ENCODE data around the gene NPBWR2.
A peak's percentile ranks its signal among the peaks of the same experiment; 100 is the strongest.

NPBWR2 gene

DNA sequence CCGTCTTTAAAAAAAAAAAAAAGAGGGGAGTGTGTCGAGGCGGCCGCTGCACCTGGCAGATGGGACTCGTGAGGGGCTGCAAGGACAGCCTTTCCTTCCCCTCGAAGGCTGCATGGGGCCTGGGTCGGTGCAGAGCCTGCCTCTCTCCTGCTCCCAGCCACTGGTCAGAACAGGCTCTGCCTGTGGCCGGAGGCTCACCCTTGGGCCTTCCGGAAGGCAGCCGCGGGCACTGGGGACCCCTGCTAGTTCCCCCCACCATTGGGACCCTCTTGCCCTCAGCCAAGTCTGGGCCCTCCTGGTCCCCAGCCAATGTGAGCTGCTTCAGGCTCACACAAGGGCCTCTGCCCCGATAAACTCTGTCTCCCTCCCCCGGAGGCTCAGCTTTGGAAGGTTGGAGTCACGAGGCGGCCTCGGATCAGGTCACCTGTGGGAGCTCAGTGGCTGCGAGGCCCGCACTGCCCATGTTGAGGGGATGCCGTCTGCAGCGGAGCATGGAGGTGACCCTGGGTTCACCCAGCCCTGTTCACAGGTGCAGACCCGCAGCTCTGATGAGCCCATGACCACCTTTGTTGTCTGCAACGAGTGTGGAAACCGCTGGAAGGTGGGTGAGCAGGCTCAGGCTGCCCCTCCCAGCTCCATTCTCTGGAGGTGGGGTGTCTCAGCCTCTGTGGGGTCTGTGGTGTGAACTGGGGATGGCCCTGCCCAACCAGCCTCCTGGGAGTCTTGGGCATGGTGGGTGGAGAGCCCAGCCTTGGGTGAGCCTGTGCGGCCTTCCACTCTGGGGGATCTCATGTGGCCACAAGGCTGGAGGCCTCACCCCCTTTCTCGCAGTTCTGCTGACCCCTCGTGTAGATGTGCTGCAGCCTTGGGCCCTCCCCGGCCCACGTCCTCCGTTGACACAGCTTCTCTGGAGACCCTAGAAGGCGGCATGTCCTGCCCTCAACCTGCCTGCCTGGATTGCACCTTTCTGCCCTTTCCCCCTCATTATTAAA, 35.7 kb downstream of the NPBWR2 start:
- no peak for DNase-seq

DNA sequence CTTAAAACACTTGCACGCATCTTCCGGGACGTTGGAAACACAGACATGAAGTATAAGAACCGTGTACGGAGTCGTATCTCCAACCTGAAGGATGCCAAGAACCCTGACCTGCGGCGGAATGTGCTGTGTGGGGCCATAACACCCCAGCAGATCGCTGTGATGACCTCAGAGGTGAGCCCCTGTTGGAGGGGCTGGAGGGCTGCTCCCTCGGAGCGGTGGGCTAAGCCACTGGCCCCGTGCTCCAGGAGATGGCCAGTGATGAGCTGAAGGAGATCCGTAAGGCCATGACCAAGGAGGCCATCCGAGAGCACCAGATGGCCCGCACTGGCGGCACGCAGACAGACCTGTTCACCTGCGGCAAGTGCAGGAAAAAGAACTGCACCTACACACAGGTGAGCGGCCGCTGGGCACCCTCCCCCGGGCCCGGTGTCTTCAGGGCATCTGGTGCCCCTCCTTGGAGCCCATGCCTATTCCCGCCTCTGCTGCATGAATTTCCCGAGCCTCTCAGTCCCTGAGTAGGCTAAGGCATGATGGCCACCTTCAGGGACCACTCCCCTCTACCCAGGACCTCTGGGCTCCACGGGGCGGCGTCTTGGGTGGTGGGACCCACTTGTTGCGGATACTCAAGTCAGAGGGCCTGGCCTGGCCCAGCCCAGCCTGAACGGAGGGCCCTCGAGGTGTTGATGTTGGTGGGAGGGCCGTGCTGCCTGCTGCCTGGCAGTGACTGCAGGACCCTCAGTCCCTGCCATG, 36.9 kb downstream of the NPBWR2 start:
- DNase-seq = no peak

DNA sequence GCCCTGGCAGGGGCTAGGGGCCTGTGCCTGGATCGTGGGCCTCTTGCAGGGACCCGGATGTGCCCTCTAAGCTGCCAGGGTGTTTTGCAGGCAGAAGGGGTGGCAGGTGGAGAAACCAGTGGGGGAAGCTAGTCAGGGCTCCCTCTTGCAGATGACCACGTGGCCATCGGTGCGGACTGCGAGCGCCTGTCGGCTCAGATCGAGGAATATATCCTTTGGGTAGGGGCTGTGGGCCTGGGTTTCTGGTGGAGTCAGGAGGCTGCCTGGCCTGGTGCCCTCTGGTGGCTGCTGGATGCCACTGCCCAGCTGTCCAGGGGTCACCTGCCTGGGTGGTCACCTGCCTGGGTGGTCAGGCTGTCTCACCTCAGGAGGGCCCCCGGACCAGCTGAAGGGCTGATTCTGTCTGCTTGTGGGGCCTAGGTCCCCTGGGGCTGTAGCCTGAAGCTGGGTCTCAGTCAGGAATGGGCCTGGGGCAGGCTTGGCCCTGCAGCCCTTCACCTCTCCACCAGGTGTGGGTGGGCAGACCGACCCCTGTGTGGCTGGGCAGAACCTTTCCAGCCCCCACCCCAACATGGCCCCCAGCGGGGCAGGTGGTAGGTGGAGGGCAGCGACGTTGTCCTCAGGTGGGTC, 37.6 kb downstream of the NPBWR2 start:
- no peak for DNase-seq

DNA sequence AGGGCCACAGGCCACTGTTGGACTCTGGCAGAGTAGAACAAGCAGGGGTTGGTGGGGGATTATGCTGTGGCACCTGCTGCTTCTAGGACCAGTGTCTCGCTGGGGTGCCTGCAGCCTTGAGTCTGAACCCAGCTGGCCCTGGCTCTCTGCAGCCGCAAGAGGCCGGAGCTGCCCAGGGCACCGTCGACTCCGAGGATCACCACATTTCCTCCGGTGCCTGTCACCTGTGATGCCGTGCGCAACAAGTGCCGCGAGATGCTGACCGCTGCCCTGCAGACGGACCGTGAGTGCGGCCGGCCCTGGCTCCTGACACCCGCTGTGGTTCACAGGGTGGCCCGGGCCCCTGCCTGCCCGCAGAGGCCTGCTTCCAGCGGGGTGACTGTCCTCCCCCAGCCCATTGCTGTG, 38.2 kb downstream of the NPBWR2 start:
- DNase-seq = no peak

DNA sequence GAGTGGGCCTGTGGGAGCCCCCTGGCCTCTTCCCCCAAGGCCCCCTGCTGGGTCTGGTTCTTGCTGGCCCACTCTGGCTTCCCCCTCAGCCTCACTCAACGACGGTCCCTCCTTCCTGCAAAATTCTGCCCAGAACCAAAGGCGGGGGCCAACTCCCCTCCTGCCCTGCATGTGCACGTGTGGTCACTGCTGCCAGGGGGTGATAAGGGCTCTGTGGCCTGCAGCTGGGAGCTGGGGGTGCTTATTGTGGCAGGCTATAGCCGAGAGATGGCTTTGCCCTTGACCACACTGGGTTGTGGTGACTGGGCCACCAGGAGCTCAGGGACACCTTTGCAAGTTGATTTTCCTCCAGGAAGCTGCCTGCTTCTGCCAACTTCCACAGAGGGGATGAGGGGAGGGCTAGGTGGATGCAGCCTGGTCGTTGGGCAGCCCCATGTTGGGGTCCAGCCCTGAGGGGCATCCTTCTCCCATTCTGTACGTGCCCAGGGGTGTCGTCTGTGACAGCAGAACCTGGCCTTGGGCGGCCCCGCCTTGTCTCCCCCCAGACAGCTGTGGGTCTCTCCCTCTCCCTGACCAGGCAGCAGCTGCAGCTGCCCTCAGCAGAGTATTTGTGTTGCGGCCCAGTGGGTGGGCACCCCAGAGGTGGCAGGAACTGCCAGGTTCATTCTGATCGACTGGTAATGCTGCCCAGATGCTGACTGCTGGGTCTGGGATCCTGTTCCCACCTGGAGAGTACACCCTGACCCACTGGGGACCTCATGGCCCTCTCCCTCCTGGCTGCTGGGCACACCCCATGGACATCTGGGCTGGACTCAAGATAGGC, 38.8 kb downstream of the NPBWR2 start:
- no peak for DNase-seq

DNA sequence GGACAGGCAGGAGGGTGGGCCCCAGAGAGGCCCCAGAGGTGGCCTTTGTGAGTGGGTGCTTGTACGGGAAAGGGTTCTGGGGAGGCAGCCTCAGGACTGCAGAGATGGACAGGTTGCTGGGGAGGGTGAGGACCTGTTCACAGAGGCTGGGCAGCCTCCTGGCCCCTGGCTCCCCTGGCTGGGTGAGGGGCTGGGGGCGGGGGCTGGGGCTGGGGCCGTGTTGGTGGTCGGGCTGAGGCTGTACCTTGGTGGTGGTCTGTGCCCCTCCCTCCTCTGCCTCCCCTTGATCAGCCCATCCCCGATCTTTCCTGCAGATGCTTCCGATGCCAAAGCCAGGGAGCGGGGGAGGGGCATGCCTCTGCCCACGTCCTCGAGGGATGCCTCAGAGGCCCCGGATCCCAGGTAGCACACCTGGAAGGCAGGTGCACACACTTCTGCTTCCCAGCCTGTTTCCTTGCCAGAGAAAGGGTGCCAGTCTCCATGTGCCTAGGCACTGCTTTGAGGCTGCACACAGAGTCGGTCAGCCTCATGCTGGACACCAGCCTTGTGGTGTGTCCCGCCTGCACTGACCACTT, 39.5 kb downstream of the NPBWR2 start:
- DNase-seq = no peak

DNA sequence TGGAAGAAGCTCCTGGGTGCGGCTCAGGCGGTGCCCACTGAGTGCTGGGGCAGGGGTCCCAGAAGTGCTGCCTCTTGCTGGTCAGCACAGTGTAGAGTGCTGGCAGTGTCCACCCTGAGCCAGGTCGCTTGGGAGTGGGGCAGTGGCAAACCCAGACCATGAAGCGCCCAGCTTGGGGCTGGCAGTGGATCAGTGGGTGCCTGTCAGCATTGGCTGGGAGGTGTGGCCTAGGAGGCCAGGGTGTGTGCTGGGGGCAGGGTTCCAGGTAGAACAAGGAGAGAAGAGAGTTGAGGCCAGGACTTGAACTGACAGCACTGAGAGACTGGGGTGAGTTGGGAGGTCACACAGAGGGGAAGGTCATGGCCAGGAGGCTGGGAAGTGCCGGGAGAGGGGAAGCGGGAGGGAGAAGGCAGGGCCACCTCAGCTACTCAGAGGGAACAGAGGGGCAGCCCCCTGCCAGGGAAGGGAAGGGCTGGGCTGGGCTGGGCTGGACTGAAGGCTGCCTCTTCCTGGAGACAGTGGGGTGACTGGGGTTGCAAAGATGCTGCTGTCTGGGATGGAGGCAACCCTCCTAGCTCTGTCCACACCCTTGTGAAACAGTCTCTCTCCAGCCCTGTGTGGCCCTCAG, 40.2 kb downstream of the NPBWR2 start:
- no peak for DNase-seq

DNA sequence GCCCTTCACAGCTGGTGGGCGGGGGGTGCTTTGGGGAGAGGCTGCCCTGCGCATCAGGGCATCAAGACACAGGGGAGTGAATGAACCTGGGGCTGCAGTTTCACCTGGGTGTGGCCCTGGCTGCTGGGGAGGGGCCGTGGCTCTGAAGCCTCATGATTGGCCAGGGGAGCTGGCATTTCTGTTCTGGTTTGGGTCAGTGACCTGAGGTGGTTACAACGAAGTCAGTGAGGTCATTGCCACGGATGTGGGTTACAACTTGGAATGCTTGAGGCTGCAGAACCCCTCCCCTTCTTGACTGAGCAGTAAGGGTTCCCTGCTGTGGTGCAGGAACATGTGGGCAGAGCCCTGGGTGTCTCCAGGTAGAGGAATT, 41.4 kb downstream of the NPBWR2 start:
- peak; percentile 74 for DNase-seq

DNA sequence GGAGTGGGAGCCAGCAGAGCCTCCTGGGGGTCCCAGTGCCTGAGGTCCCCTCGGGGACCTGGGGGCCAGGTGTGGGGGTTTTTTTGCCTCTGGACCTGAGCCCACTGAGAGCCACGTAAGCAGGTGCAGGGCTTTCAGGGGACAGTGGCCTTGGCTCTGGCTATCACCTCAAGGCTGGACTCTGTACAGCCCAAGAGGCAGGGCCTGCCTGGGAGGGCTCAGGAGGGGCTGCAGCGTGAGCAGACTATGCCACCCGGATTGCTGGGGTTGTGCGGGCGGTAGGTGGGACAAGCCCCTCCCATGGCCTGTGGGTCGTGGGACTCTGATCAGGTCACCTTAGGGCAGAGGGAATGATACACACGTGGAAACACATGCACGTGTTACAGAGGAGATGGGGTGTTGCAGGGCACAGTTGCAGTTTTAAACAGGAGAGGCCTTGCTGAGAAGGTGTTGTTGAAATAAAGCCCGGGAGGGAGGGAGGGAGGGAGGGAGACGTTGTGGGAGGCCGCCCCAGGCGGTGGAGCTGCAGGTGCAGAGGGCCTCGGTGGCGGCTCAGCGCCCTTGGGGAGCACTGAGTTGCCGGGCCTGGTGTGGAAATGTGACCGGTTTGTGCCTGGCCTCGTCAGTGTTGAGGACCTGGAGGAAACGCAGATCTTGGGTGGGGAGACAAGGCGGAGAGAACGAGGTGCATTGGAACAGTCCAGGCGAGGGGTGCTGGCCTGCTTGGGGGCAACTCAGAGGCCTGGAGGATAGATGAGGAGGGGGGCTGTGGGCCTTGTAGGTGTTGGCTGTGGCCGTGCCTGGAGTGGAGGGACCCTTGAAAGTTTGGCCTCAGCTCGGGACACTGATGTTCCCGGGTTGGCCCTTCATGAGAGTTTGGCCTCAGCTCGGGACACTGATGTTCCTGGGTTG, 42.0 kb downstream of the NPBWR2 start:
- no peak for DNase-seq

DNA sequence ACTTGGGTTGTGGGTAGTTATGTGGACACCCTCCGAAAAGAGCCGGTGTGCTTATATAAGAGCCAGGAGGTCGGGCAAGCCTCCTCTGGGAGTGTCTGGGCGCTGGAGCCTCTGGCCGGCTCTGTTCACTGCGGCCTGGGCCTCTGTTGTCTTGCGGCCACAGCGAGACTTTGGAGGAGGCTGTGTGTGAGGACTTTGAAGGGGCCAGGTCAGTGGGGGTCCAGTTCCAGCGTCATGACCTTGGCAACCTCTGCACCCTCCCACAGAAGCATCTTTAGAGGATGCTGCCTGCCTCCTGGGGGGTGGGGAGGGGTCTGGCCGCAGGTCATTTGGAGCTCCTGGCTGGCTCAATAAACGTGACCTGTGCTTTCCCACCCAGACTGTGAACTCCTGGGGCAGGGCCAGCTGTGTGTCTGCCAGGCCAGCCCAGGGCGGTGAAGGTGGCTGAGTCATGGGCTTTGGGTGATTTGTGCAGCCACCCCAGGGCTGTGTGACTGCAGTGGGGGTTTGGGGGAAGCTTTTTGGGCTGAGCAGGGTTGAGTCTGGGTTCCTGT, 43.1 kb downstream of the NPBWR2 start:
- DNase-seq = no peak

DNA sequence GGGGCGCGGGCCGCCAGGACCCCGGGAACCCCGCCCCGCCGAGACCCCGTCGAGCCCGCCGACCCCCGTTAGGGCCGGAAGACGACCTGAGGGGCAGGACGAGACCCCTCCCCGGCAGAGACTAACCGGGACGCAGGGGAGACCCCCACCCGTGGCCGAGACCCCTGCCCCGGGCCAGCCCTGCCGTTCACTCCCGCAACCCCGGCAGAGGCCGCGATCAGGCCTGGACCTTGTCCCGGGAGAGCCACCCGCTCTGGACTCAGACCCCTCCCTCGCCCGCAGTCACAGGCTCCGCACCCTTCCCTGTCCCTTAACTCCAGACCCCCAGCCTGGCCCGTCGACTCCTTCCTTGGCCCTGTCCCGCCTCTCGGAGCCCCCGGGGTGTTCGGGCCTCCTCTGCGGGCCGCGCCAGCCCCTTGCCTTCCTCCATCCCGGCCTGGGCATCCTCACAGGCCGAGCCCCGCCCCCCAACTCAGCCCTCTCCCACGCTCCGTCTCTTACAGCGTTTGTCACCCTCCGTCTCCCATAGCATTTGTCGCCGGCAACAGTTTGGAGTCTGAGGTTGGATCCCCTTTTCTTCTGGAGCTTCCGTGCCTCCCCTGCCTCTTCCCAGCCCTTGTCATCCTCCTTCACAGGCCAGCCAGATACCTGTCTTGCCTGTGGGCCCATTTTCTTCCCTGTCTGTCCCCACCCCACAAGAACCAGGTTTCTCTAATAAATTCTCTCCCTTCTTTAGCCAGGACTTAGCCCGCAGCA, 43.8 kb downstream of the NPBWR2 start:
- no peak for DNase-seq

DNA sequence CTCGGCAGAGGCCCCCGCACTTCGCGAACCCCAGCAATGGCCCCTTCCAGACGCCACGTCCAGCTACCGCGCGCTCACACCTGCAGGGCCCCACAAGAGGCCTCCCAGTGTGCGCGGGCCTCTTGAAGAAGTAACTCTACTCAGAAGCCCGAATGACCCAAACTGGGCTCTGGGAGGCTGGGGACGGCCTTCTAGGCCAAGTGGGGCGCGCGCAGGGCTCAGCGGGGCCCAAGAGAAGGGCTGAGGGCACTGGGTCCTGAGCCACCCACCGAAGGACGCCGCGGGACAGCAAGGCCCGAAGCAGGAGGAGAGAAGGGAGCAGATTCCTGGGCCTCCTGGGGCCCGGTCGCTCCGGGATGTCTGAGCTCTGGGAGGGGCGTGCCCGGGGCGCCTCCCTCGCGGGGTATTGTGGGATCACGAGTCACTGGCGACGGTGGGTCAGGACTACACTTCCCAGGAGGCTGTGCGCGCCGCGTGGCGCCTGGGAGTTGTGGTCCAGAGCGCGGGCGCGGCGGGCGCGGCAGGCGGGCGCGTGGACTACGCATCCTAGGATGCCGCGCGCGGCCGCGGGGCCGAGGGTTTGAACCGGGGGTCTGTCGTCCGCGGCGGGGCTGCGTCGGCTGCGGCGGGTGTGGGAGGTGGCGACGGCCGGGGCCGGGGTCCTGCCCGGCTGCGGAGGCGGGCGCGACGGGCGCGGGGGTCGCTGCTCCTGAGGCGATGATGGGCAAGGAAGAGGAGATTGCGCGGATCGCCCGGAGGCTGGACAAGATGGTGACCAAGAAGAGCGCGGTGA, 44.6 kb downstream of the NPBWR2 start, which contains the start of gene TCEA2:
Gene TCEA2, plus strand, starts transcription at position 603 of the 793 bp plus-strand sequence. Its CDS starts 115 bp downstream, at position 718.
- peak; percentile 94 for DNase-seq

DNA sequence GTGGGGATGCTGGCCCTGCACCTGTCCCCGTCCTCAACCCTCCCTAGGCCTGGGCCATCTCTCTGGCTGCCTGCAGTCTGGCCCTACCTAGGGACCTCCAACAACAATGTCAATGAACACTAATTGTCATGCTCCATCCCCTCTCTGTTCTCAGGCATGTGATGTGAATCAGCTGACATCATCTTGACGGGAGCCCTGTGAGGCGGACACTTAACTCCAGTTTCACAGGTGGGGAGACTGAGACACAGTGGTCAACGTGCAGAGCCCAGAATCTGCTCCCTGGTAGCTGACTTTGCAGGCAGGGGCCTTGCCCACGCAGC, 45.1 kb downstream of the NPBWR2 start:
- DNase-seq = no peak

DNA sequence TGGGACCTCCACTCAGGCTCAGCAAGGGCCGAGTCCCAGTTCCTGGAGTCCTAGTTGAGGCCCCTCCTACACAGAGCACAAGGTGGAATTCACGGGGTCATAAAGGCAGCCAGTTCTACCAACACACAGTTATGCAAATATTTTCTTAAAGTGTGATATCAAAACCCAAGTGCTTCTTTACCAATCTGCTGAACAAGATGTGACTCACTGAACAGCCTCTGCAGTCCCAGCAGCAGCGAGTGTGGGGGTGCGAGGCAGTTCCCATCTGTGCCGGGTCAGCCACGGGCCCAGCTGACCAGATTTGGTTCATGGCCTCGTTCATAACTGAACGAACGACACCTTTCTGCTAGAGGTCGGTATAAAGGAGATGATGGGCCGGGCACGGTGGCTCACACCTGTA, 48.8 kb downstream of the NPBWR2 start:
- DNase-seq = no peak

DNA sequence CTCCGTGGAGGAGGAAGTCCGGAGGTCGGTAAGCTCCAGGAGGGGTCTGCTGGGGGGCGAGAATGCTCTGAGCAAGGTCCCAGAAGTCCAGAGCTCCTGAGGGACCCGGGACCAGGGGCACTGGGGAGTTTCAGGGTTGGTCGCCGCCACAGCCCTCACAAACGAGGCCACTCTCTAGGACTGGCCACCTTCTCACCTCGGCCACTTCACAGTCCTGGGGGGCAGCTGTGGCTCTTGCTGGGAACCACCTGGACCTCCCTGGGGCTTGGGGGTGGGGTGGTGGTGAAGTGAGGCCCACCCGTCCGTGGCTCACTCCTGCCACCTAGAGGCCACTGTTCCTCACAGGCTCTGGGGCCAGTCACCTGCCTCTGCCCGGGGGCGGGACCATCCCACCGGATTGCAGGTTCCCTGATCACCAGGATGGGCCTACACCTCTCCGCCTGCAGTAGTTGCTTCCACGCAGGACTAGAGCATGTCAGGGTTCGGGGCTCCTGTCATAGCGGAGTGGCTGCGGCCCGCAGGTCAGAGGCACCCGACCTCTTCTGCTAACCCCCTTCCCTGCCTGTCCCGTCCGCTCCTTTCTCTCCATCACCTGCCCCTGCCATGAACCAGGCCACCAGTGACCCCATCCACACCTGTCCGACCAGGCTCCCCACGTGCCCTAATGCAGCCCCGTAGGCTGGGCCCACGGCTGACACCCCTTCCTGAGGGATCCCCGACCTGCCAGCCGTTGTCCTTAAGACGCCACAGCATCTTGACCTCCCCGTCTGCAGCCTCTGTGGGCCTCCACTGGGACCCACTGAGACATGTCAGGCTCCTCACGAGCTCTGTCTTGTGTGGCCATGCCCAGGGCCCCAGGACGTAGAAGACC, 49.5 kb downstream of the NPBWR2 start:
- DNase-seq = peak; percentile 80

DNA sequence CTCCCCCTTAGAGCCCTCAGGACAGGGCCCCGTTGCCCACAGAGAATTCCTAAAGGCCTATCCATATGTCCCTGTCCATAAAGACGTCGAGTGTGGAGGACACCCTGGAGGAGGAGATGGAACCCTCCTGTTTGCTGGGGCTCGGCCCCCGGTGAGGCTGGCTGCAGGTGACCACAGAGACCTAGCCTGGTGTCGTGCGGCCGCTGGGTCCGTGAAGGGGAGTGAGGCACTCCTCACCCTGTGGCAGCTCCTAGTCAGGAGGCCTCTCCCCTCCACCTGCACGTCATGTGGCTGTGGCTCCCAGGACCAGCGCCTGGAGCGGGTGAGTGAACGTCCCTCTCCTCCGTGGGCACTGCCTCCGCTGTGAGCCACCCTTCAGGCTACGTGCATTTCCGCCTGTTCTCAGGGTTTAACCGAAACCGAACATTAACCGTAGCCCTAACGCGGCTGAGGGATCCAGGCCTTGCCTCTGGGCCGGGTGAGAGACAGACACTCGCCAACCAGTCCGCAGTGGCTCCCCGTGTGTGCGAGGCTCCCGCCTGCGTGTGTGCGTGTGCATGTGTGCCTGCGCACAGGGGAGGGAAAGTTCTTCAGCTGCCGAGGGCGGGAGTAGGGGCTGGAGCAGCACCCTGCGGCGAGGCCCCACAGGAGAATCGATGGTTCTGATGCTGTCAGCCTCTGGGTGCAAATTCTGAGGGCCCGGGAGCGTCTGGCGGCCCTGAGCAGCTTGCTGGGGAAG, 50.3 kb downstream of the NPBWR2 start:
- no peak for DNase-seq

DNA sequence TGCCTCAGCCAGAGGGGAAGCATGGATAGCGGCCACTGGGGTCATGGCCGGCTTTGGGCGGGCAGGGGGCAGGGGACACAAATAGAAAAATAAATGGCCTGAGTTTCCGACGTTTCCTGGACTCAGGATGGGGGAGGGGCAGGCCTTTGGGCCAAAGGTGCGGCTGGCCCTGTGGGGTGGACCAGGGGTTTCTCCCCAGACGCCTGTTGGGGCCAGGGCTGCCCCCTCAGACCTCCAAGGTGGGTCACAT, 50.8 kb downstream of the NPBWR2 start:
- no peak for DNase-seq
